Activated effector memory CD4-positive, alpha-beta T cell treated with anti-CD3 and anti-CD28 coated beads, Interleukin-2, amount 50 U/mL, for 16 hours (primary cell): Measurements from ENCODE around the gene CR2.
A peak's percentile ranks its signal among the peaks of the same experiment; 100 is the strongest.
"Not testable (repeated sequence)": the region's sequence is repeated elsewhere in the genome, so short reads cannot be mapped to it uniquely, and the experiment has no call there.

ENCODE experiments used
- DNase-seq: peaks from one replicate; pipeline ENCODE4 v3.0.0-alpha.2; 2020

The CR2 gene

DNA sequence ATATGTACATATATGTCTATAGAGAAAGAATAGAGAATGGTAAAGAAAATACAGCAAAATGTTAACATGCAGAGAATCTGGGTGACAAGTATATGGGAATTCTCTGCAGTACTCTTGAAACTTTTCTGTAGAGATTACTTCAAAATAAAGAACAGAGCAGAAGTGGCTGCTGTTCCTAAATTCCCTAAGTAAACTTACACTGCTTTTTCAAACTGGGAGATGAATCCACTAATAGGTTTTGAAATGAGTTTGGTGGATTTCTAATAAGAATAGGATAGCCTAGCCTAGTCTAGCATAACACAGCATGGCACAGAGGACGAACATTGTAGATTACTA is 450 bp upstream of the CR2 start:
- DNase-seq = no peak

DNA sequence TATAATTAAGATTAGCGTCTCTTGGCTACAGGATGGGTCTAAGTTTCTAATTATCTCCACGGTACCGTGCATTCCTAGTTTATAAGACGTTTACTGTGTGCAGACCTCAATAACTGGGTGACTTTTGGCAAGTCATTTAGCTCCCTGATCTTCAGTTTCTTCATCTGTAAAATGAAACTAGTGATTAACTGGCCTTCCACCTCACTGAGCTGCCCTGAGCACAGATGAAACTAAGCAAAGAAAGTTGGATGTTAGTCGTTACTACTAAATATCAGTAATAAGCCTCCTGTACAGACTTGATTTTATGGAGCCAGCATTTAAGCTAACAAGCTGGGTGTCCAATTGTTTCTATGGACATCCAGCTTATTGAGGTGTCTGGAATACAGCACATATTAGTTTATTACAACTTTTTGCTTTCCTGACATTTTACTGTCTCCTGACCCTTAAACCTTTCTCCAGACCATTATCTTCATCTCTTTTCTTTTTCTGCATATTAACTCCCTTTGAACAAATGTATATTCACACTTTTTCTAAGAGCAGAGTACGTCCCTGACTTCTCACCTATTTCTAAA is 1.1 kb downstream of the CR2 start:
- no peak for DNase-seq

DNA sequence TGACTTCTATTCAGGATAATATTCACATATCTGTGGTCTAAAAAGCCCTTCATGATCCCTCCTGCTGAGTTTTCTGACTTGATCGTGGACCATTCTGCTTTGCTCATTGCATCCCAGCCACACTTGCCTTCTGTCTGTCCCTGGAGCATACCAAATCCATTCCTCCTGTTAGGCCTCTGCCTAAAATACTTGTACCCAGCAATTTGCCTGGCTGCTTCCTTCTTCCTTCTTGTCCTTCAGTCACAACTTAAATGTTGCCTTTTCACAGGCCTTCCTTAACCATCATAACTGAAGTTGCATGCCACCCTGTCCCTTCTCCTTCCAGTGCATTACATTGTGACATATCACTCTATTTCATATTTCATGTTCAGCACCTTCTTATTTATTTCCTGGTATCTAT is 4.3 kb downstream of the CR2 start:
- no peak for DNase-seq

DNA sequence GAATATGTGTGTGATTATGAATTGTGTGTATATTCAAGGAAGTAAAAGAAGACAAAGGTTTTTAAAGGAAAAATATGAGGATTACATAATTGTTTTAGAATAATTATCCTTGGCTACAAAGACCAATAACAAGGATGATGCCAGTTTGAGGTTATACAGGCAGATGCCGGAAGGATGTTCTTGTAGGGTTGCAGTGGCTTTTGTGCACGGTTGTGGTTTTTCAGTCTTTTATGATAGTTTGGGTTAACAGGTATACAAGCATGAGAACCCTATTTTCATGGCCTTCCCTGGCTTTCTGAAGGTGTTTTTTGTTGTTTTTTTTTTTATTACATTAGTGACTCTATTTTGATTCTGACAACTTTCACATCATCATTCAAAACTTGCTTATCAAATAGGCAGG is 4.9 kb downstream of the CR2 start:
- DNase-seq = no peak

DNA sequence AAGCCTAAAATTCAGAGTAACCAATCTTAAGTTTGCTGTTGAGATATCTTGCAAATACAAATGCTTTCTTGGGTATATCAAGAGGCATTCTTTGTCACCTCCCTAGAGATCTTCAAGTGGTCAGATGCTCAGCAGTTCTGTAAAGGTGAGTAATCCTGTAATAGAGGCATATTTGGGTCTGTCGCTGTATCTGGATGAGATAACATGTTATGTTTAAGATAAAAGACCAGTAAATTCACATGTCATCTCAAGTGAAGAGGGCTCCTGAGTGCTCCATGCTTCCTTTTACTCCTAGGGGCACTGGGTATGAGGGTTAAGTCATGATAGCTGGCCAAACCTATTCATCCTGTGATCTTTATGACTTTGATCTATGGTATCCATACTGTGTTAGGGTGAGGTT is 7.5 kb downstream of the CR2 start:
- DNase-seq = no peak

DNA sequence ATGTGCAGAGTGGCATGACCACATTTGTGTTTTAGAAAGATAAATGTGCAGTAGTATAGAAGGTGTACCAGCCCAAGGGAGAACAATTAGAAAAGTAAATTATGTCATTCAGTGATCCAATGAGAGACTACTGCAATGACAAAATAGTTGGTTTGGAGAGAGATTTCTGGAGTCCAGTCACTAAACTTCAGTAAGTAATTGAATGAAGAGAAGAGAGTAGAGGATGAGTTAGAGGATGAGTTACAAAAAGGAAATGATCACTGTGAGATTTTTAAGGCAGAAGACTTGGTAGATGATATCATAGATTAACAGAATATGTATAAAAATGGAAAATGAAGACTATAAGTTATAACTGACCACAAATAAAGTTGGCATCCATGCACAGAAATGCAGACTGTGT is 8.4 kb downstream of the CR2 start:
- no peak for DNase-seq

DNA sequence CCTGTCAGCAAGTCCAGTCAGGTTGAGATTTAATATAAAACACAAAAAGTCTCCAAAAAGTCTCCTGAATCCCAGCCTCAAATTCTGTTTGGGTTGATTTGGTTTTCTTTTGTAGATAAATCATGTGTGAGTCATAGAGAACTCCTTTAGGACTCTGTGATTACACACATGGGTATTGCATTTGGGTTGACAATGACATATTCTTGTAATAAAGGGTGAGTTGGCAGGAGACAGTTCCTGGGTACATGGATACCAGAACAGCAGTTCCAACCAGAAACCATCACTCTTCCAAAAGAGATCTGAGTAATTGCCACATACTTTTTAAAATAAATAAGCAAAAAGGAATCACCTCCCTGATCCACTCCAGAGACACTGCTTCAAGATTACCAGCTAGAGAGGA is 8.9 kb downstream of the CR2 start:
- DNase-seq = no peak

DNA sequence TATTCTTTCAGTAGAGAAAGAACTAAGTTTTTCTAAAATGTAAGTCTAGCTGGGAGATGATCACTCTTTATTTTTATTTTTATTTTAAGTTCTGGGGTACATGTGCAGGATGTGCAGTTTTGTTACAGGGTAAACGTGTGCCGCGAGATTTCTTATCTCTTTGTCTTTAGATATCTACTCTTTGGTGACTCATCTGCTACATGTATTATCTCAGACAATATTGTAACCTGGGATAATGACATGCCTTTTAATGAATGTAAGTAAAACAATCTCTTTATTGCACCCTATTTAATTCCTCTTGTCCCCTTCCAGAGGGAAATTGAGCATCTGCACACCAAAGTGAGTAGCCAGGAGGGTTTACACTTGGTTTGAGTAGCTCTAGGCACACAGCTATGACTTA is 9.4 kb downstream of the CR2 start:
- DNase-seq = no peak

DNA sequence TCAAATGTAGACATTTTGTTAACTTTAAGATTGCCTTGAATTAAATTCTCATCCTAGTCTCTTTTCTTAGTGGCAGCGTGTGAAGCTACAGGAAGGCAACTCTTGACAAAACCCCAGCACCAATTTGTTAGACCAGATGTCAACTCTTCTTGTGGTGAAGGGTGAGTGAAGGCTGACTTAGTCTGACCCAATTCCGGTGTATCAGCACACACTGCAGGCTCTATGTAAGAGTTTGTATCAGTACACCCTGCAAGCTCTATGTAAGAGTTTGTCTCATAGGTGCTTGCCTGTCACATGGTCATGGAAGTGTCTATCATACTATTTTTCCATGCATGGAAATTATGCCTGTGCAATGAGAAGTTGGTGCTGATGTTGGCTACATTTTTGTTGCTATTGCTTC is 16.8 kb downstream of the CR2 start:
- no peak for DNase-seq

DNA sequence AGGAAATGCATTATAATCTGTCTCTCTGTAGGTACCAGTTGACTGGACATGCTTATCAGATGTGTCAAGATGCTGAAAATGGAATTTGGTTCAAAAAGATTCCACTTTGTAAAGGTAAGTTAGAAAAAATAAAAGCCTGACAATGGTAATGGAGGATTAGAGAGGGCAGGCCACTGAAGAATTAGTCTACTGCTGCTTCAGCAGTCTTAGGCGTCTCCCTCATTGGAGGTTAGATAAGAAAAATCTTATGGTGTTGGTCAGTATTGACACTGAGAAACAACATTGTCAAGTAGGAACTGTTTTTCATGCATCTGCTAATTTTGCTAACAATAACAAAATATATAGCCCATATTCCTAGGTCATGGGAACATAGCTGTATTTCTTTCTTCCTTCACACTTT is 20.1 kb downstream of the CR2 start:
- no peak for DNase-seq

DNA sequence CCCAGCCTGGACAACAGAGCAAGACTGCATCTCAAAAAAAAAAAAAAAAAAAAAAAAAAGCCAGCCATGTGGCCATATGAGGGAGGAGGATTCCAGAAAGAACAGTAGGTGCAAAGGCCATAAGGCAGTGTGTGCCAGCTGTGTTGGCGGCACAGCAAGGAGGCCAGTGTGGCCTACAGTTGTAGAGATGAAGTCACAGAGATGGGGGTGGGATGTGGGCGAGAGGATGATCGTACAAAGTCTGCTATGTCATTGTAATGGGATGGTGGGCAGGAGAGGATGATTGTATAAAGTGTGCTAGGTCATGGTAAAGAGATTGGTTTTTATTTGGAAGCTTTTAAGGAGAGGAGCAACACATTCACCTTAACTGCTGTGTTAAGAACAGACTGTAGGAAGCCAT is 32.1 kb downstream of the CR2 start:
- DNase-seq = no peak

DNA sequence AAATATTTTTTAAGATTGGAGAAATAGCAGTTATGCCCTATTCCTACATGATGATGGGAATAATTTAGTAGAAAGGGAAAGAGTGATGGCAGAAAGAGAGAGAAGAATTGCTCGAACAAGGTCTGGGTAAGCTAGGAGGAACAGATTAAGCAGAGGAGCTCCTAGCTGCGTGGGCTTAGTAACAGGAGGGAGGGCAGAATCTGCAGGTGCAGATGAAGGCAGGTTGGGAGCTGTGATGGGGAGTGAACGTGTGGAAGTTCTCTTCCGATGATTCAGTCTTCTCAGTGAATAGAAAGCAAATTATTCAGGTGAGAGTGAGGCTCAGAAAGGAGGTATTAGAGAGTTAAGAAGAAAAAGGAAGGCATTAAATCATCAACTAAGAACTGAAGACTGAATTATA is 33.5 kb downstream of the CR2 start:
- no peak for DNase-seq

DNA sequence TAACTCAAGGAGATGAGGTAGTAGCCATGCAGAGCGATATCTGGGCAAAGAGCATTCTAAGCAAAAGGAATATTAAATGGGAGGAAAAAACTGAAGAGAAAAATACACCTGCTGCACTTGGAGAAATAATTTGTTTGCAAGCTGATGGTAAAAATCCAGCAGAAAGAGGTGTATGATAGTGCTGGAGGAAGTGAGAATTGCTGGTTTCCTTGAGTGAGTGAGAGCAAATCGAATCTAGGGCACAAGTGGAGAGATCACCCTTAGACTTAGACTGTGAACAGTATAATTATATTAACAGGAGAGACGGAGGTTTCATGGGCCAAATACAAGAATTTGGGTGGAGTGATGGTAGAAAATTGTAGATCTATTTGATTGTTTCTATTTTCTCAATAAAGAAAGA is 39.1 kb downstream of the CR2 start:
- DNase-seq = no peak

DNA sequence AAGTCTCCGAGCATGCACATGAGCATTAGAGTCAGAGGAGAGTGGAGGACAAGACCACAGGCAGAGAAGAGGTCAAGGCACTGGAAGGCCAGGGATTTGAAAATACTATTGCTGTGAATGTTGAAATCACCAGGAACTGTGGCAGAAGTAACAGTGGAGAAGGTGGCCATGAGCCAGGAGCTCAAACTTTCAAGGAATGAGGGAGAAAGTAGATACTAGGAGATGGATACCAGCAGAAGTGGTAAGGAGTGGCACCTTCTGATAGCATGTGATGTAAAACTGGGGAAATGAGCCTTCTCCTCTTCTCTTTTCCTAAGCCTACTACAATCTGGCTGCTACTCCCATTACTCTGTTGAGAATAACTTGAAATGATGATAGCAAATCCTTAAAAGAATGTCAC is 40.0 kb downstream of the CR2 start:
- no peak for DNase-seq

DNA sequence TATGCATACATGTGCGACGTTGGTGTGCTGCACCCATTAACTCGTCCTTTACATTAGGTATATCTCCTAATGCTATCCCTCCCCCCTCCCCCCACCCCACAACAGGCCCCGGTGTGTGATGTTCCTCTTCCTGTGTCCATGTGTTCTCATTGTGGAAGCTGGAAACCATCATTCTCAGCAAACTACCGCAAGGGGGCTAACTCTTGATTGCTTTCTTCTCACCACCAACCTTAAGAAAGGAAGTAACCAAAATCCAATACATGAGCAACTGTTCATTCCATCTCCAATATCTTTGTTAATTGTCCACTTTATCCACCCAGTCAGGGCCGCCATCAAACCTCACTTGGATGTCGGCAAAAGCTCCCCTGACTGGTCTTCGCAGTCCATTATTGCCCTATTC is 41.2 kb downstream of the CR2 start:
- not testable (repeated sequence) for DNase-seq

DNA sequence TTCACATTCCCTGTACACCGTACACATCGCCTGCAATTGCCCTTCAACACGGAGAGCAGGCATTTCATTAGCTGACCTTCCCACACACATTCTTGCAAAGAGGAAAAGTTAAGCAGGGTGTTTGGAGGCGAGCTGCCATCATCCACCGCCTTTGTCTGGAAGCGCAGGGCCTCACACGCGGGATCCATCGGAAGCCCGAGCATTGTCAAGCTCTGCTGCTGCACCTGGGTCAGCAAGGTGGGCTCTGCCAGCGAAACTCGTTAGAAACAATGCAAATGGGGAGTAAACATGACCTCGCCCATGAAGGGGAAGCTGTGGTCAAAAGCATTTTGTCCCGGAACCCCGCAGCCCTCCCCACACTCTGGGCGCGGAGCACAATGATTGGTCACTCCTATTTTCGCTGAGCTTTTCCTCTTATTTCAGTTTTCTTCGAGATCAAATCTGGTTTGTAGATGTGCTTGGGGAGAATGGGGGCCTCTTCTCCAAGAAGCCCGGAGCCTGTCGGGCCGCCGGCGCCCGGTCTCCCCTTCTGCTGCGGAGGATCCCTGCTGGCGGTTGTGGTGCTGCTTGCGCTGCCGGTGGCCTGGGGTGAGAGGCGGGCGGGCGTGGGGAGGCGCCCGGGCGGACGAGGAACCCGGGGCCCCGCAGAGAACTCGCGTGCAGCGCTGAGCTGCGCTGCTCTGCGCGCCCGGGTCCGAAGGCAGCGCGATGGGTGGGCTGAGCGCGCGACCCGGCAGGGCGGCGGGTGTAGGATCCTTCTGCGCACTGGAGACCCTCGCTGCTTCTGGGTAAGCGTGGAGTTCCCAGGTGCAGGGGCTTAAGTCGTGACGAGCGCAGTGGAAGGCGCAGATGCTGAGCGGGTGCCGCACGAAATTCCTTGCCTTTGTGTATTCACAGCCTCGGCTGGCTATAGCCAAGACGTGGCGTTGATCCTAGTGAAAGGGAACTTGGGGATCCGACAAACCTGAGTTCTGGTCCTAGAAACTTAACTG is 42.0 kb downstream of the CR2 start, which contains the start of gene CR1:
TSS of gene CR1 (plus strand) at position 357 of the 992 bp plus-strand sequence. CDS start at position 468, 111 bp downstream.
- peak; percentile 70 for DNase-seq

DNA sequence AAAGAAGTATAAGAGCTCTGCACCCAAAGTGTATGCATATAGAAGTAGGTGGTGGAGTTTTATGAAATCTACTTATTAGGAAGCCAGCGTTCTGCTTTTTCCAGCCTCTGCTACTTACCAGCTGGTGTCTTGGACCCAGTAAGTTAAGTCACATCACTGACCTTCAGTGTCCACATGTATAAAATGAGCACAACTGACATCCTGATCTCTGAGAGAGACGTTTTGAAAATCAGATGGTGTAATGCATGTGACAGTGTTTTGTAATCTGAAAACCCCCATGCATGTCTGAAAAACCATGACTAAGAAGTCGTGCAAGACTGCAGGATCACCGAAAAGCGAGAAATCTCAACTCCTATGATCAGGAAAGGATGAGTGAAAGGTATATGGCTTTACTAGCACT is 43.8 kb downstream of the CR2 start:
- DNase-seq = no peak

DNA sequence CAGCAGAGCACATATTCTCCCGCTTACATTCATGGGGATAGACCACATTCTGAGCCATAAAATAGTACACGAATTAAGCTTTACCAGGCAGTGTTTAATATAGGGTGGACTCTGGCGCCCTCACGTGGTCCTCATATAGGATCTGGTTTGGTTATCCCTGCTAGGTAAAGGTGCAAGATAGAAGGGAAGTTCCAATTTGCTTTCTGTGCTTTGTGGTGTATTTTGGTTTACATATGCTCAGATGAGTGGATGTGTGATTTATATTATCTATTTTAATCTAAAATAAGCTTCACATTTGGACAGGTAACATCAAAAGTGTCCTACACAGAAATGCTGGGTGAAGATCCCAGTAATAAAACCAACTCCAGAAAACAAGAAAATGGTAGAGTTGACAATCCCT is 45.4 kb downstream of the CR2 start:
- peak; percentile 83 for DNase-seq

DNA sequence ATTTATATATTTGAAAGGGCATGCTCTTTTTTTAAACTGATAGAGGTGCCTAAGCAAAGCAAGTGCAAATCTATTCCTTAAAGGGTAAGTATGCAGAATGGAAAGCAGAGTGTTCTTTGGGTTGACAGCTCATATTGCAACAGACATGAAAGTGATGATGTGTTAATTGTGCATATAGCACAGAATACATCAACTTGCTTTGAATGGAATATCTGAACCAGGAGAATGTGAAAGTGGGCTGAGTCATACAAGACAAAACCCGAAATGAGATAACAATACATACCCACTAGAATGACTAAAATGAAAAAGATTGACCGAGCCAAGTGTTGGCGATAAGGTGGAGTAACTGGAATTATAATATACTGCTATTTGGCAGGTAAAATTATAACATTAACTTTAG is 46.2 kb downstream of the CR2 start:
- DNase-seq = no peak

DNA sequence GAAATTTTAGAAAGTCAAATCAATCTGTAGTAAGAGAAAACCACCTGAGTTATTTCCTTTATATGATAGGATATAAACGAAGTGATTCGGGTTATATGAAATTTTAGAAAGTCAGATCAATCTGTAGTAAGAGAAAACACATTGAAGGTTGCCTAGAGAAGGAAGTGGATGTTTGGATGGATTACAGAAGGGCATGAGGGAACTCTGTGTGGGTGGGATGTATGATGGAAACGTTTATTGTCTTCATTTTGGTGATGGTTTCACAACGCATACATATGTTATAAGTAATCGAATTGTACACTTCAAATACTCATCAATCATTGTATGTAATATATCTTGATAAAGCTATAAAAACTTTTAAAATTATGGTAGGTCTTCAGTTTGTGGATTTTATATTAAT is 46.9 kb downstream of the CR2 start:
- DNase-seq = no peak

DNA sequence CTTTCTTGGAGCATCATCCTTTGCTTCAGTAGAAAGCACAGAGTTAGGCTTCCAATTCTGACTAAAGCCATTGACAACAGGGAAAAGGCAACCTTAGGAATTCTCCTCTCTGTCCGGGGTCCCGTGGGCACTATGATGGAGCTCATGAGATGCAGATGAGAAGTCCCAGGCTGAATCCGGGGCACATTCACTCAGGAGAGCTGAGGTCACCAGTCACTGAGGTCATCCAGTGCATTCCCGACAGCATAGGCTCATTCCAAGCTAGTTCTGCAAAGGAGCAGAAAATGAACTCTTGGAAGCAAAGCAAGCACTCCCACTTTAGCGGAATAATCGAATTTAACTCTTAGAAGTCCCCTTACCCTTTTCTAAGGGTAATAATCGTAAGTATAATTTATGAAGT is 48.6 kb downstream of the CR2 start:
- DNase-seq = no peak

DNA sequence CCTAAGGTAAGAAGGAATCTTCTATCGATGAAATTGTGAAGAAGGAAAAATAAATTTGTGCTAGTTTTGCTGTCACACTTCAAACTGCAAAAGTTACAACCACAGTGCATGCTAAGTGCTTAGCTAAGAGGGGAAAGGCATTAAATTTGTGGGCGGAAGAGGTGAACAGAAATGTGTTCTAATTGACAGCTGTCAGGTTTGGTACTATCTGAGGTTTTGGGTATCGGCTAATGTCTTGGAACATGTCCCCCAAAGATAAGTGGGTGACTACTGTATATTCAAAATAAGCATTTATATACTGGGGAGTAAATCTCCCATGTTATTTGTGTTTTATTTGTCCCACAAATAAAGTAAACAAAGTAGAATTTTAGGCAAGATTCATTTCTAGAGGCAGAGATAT is 49.8 kb downstream of the CR2 start:
- no peak for DNase-seq

DNA sequence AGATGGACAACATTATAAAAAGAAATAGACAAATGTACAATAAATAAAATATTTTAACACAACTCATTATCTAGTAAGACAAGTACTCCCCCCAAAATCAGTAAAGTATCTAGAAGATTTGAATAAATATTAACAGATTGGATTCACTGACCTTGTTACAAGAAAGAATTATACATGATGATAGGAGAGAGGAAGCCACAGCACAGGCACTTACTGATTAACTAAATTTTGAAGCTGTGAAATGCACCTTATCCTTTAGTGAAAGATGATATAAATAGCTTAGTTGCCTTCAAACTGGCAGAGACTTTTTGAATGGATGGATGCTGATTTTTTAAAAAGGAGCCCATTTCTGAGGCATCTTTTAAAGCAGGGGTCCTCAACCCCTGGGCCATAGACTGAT is 50.3 kb downstream of the CR2 start:
- no peak for DNase-seq

DNA sequence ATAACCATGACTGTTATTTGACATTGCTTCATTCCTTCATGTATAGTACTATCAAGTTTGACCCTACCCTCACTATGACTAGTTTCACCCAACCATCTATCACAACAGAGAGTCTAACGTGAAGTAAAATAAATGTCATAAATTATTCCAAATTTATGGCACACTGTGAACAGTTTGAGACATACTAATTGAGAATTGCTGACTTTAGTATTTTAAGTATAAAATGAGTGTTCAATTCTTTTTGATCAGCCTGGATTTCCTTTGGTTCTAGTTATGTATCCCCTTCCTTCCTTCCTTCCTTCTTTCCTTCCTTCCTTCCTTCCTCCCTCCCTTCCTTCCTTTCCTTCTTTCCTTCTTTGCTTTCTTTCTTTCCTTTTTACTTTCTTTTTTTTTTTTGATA is 56.3 kb downstream of the CR2 start:
- DNase-seq = no peak

DNA sequence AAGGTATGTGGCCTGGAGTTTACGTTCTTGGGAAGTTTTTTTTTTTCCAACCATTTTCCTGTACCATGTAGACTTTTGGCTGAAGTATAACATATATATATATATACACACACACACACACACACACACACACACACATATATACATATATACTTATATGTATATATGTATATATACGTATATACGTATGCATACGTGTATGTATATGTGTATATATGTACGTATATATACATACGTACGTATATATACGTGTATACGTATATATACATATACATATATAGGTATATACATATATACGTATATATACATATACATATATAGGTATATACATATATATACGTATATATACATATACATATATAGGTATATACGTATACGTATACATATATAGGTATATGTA is 60.8 kb downstream of the CR2 start:
- DNase-seq = no peak
